Adrenal gland (tissue), 12 donors: ENCODE measurements around the gene CHRNB2. TPM values are rescaled to one million over a fixed set of nuclear protein-coding genes. Genes with fewer than 3 reads are reported as not detected.

ENCODE experiments used
- DNase-seq, 7 donors: peaks; one replicate each; pipeline ENCODE4 v3.0.0-alpha.2; 2019 to 2020
- H3K27ac ChIP-seq, 5 donors: fragments of 200-600 bp; sonication (generic) in 4 of 5; 1 replicate in 3 of 5; 2 replicates in 2 of 5; pipeline versions ENCODE4 v1.5.1 to v1.8.0; 2016 to 2020; ENCODE audit warnings: mild to moderate bottlenecking in 1 of 5
- H3K27me3 ChIP-seq: fragments of 200-600 bp; 2 replicates; pipeline ENCODE4 v1.8.0; 2021
- H3K36me3 ChIP-seq, 2 donors: fragments of 200-600 bp; replicated peaks in 1 of 2; 1 replicate in 1 of 2; 2 replicates in 1 of 2; pipeline versions ENCODE4 v1.5.1 to v1.8.0; 2018 to 2022
- H3K4me1 ChIP-seq, 2 donors: fragments of 200-600 bp; replicated peaks in 1 of 2; 1 replicate in 1 of 2; 2 replicates in 1 of 2; pipeline versions ENCODE4 v1.5.1 to v1.8.0; 2018 to 2021
- H3K4me3 ChIP-seq, 4 donors: fragments of 200-600 bp; sonication (generic) in 3 of 4; one replicate each; pipeline ENCODE4 v1.5.1; 2016 to 2018
- H3K9me3 ChIP-seq, 3 donors: fragments of 200-600 bp; sonication (generic) in 1 of 3; replicated peaks in 1 of 3; 1 replicate in 2 of 3; 2 replicates in 1 of 3; pipeline versions ENCODE4 v1.5.1 to v1.8.0; 2016 to 2021
- CTCF ChIP-seq, 6 experiments: fragments of 450-650 bp in 4 of 6; fragments of 200-600 bp in 2 of 6; sonication (generic) in 1 of 6; IDR thresholded peaks; 1 replicate in 5 of 6; 2 replicates in 1 of 6; pipeline versions ENCODE4 v1.5.1 to v1.8.0; 2016 to 2021; ENCODE audit warnings: antibody characterized with exemption in 6 of 6, mild to moderate bottlenecking in 2 of 6, moderate library complexity in 1 of 6
- POLR2A ChIP-seq, 2 donors: fragments of 450-650 bp; IDR thresholded peaks; one replicate each; pipeline ENCODE4 v1.6.1; 2017; ENCODE audit warnings: antibody characterized with exemption in 2 of 2, mild to moderate bottlenecking in 2 of 2, moderate library complexity in 1 of 2
- WGBS, 4 donors: extraction: QIAGEN DNeasy Blood & Tissue Kit in 2 of 4; methylation state at CpG; one replicate each; pipeline versions ENCODE4 v1.1.5 to v1.1.7; 2013 to 2017; 5-methylcytosine and 5-hydroxymethylcytosine counted together
- intact Hi-C, 2 donors: fragments of 100-400 bp; cut with DNase I; formaldehyde crosslinking; loops; one replicate each; pipeline versions ENCODE4 v1.14.1 to v1.15.0; 2022 to 2023
- polyA plus RNA-seq, 3 donors: library from polyadenylated mRNA; stranded (reverse); fragments of 200-250 nt in 2 of 3; fragments of 350-450 nt in 1 of 3; fragmentation: Illumina TruSeq in 1 of 3; extraction: RNeasy Lipid Tissue Mini Kit (QIAGEN cat#74804) in 1 of 3; gene quantifications; one replicate each; pipeline ENCODE4 v1.2.3, GENCODE V29; 2013 to 2014
- total RNA-seq, 9 donors: library from RNA; depleted of rRNA in 4 of 9; stranded (reverse); fragments of >200 nt in 4 of 9; fragments of 120-200 nt in 1 of 9; fragmentation: NEBNext Ultra II Directional in 1 of 9; extraction: Animal tissue kit (Norgen Biotek cat#: 25700) in 1 of 9; gene quantifications; one replicate each; pipeline versions ENCODE4 v1.1.0 to v1.2.4, GENCODE V29; 2013 to 2023
- donor health status: healthy with polysubstance abuse.
- donor health status: Bipolar disorder and iron deficiency.
- donor health status: DM: yes; HTN: yes; CAD: no.
- donor health status: DM: no; HTN: no; CAD: no.
- donor health status: DM: no; HTN: no; CAD: no.
- donor health status: DM: yes; HTN: yes; CAD: no.

The CHRNB2 gene
- total and polyA plus RNA-seq, 12 donors: 0.06 to 2.2 (median 0.74) TPM

GRCh38 chr1:154626456-154627256, 59.1 kb downstream of the CHRNB2 start:
- Histone ChIP-seq H3K4me1 (peaks cover 6 to 10% of the 10 kb centered on the region in 2 donors), H3K27ac (peak overlapping the region; percentile 82 to 97 (median 93)), H3K9me3 (no peaks in the 10 kb centered on the region), H3K4me3 (peak overlapping the region in 3 of 4 donors; percentile 19 to 90 (median 69)), H3K27me3 (no peaks in the 10 kb centered on the region), H3K36me3 (no peaks in the 10 kb centered on the region)
- intact Hi-C loops: no loop called here
- TF ChIP-seq CTCF (IDR thresholded peaks at IDR 0.05): no peak
- no peak for TF ChIP-seq POLR2A (IDR thresholded peaks at IDR 0.05)
- WGBS, 4 donors: 16 to 33% (median 25%) methylated on average over 10 of the region's 10 CpGs
- no peak for DNase-seq

- intact Hi-C loops: no loop called here
- Histone ChIP-seq H3K4me3 (peak overlapping the region; percentile 19 to 90 (median 44)), H3K27ac (peak overlapping the region; percentile 82 to 97 (median 93)), H3K27me3 (no peaks in the 10 kb centered on the region), H3K9me3 (no peaks in the 10 kb centered on the region), H3K4me1 (peaks cover 6 to 10% of the 10 kb centered on the region in 2 donors), H3K36me3 (no peaks in the 10 kb centered on the region)
- 0% methylated on average over 21 to 70 of the region's 70 CpGs for WGBS, 4 donors
- DNase-seq: peak; percentile 87 to 97 (median 92)
- TF ChIP-seq POLR2A (IDR thresholded peaks at IDR 0.05) (peak in 1 of 2 donors; percentile 25), CTCF (IDR thresholded peaks at IDR 0.05) (peak in 1 of 6 experiments; percentile 2)
Measured at GRCh38 chr1:154627257-154628120, 59.9 kb downstream of the CHRNB2 start.

- intact Hi-C loops: no loop called here
Measured at GRCh38 chr1:154628121-154628405, 60.5 kb downstream of the CHRNB2 start.

More at GRCh38 chr1:154628121-154628405, 60.5 kb downstream of the CHRNB2 start:
- Histone ChIP-seq H3K4me3 (peak overlapping the region in 3 of 4 donors; percentile 19 to 90 (median 69)), H3K27me3 (no peaks in the 10 kb centered on the region), H3K36me3 (no peaks in the 10 kb centered on the region), H3K4me1 (peaks cover 6 to 10% of the 10 kb centered on the region in 2 donors), H3K27ac (peak overlapping the region; percentile 82 to 97 (median 93)), H3K9me3 (no peaks in the 10 kb centered on the region)
- no peak for DNase-seq
- TF ChIP-seq CTCF (IDR thresholded peaks at IDR 0.05): no peak
- TF ChIP-seq POLR2A (IDR thresholded peaks at IDR 0.05): no peak
- 1 to 6% (median 5%) methylated on average over 5 of the region's 5 CpGs for WGBS, 4 donors
